ENCODE results near the gene G0S2. TPM values are rescaled to one million over a fixed set of nuclear protein-coding genes. Genes with fewer than 3 reads are reported as not detected.
A peak's percentile ranks its signal among the peaks of the same experiment; 100 is the strongest.

The G0S2 gene
- total and polyA plus RNA-seq, 2 of the 8 experiments (the other 6 are each of a cell fraction or from before 2014, with no cell fraction given), result 1.0 to 1.7 TPM

- no peaks in the 10 kb centered on the region for H3K36me3 ChIP-seq (ENCODE audit: control insufficient read depth in 2 of 4, insufficient read depth in 4 of 4, low read length in 3 of 4)
- H4K5ac ChIP-seq (ENCODE audit: insufficient read length, low read depth, low read length), result no peak overlapping the region
- peaks cover 0 to 13% (median 9%) of the 10 kb centered on the region in 4 experiments; a peak in 4 of 7 replicates for H3K4me1 ChIP-seq (replicated peaks in 1 of 4; ENCODE audit: control insufficient read depth in 3 of 4, insufficient read depth in 4 of 4, low read length in 3 of 4)
- no peak overlapping the region; the same call in 1 of the 2 replicates for H4K8ac ChIP-seq (ENCODE audit: extremely low read depth, insufficient read depth, low read length)
- no peak overlapping the region; the same call in 1 of the 2 replicates for H2AK5ac ChIP-seq (ENCODE audit: low read depth, low read length)
- no peaks in the 10 kb centered on the region for H4K20me1 ChIP-seq (replicated peaks in 1 of 2; ENCODE audit: control insufficient read depth in 1 of 2, insufficient read depth in 2 of 2, low read length in 2 of 2)
- no peak overlapping the region for H3K14ac ChIP-seq (ENCODE audit: insufficient read length)
- H2BK20ac ChIP-seq (ENCODE audit: low read length), result no peak overlapping the region
- WGBS, 2 experiments (ENCODE audit: extremely low coverage in 1 of 2, insufficient coverage in 1 of 2, insufficient read length in 1 of 2, insufficient replicate concordance in 2 of 2, low coverage in 1 of 2, low lambda C conversion rate in 2 of 2, missing lambda C conversion rate in 1 of 2), result 88% methylated on average over 9 of the region's 9 CpGs; no CpG with 5 or more reads in 1 of the 2 experiments
- no peak overlapping the region for H2BK5ac ChIP-seq (ENCODE audit: low read depth, low read length)
- H3K9me3 ChIP-seq (ENCODE audit: insufficient read depth in 2 of 2, low read depth in 1 of 2, low read length in 1 of 2), result no peaks in the 10 kb centered on the region
- H4K91ac ChIP-seq (replicated peaks; ENCODE audit: insufficient read length, low read length), result no peak overlapping the region
- H3K4me3 ChIP-seq (ENCODE audit: extremely low read depth in 1 of 4, insufficient read depth in 2 of 4, low read depth in 3 of 4, low read length in 4 of 4), result no peak overlapping the region
- ChIA-PET CTCF (ENCODE audit: partially characterized antibody) (interaction anchor here (0.8 to 2.1 kb wide), 8 partner anchors 9 to 79 kb away, joined by 3 to 11 read pairs (median 5); no protein-coding TSS in a partner anchor), POLR2A (ENCODE audit: partially characterized antibody) (no interaction called here)
- H3K9ac ChIP-seq (replicated peaks in 1 of 4; ENCODE audit: extremely low read depth in 1 of 4, low read depth in 3 of 4, low read length in 3 of 4), result no peak overlapping the region
- H3K79me2 ChIP-seq (ENCODE audit: control insufficient read depth in 1 of 2, insufficient read depth in 2 of 2, low read length in 2 of 2), result no peaks in the 10 kb centered on the region
- H3K18ac ChIP-seq (ENCODE audit: extremely low read depth, low read length), result no peak overlapping the region
- H3K4me2 ChIP-seq (ENCODE audit: insufficient read depth in 1 of 2, low read depth in 2 of 2, low read length in 2 of 2), result no peak overlapping the region
- H3K79me1 ChIP-seq (ENCODE audit: low read depth, low read length), result no peaks in the 10 kb centered on the region
- H3K23ac ChIP-seq (ENCODE audit: insufficient read length), result no peak overlapping the region
- H2BK120ac ChIP-seq (replicated peaks; ENCODE audit: low read depth, low read length), result no peak overlapping the region
- H2BK15ac ChIP-seq (ENCODE audit: low read length), result no peak overlapping the region
- H3K27me3 ChIP-seq (replicated peaks in 1 of 4; ENCODE audit: control insufficient read depth in 3 of 4, extremely low read depth in 1 of 4, insufficient read depth in 3 of 4, low read length in 3 of 4), result 0 out of 7 replicates have a peak, but pooled peaks cover 0 to 2% (median 0%) of the 10 kb centered on the region in 4 experiments
- 0 out of 2 replicates have a peak overlapping the region, but pooled peaks have one; percentile 14 for H2BK12ac ChIP-seq (ENCODE audit: low read depth, low read length)
- no peak overlapping the region for H3K56ac ChIP-seq (replicated peaks; ENCODE audit: insufficient read length, low read depth, low read length)
- H2AFZ ChIP-seq (ENCODE audit: low read length), result no peak overlapping the region
- H3K27ac ChIP-seq (ENCODE audit: low read depth, low read length), result no peak overlapping the region
- no peak for FAIRE-seq
- no peaks in the 10 kb centered on the region for H3K23me2 ChIP-seq (ENCODE audit: low read depth, low read length)
- no peak overlapping the region for H3K4ac ChIP-seq (replicated peaks; ENCODE audit: insufficient read length, low read depth, low read length)
- DNase-seq (ENCODE audit: low read depth in 1 of 2, low spot score in 2 of 2), result no peak
- TF ChIP-seq KDM5A (IDR thresholded peaks at IDR 0.05; ENCODE audit: low read length), result no peak
- no peak for TF ChIP-seq TAF7 (optimal IDR thresholded peaks at IDR 0.05; ENCODE audit: borderline replicate concordance, low read depth, low read length)
- TF ChIP-seq EGR1 (IDR thresholded peaks at IDR 0.05; ENCODE audit: borderline replicate concordance, low read depth, low read length), result no peak
- TF ChIP-seq GTF2F1 (IDR thresholded peaks at IDR 0.05; ENCODE audit: borderline replicate concordance, low read depth, low read length), result no peak
- no peak for TF ChIP-seq PHF8 (conservative IDR thresholded peaks at IDR 0.05; ENCODE audit: low read depth, low read length)
- TF ChIP-seq SRF (IDR thresholded peaks at IDR 0.05; ENCODE audit: low read depth, low read length), result no peak
- no peak for TF ChIP-seq CTBP2 (IDR thresholded peaks at IDR 0.05; ENCODE audit: borderline replicate concordance, insufficient read depth, insufficient read length, low read length)
- TF ChIP-seq CHD1 (IDR thresholded peaks at IDR 0.05; ENCODE audit: low read depth, low read length), result no peak
- no peak for TF ChIP-seq HDAC6 (IDR thresholded peaks at IDR 0.05; ENCODE audit: low read depth, low read length)
- TF ChIP-seq ZNF274 (IDR thresholded peaks at IDR 0.05; ENCODE audit: borderline replicate concordance, extremely low read depth, low read length), result no peak
- no peak for TF ChIP-seq SP2 (IDR thresholded peaks at IDR 0.05; ENCODE audit: low read length)
- TF ChIP-seq RBBP5 (IDR thresholded peaks at IDR 0.05; ENCODE audit: borderline replicate concordance, low read depth, low read length), result no peak
Observed at GRCh38 chr1:209655411-209656231, 19.6 kb upstream of the G0S2 start.

Data from H1 (cell line).